Calu3 (cell line): ENCODE measurements around the gene HOXB5. TPM values are rescaled to one million over a fixed set of nuclear protein-coding genes. Genes with fewer than 3 reads are reported as not detected.

Experiments
- BruUV-seq: library from RNA; stranded (reverse); fragments of 400-500 nt; replicated peaks from 2 replicates; lab custom pipeline; 2021; lab: Mats Ljungman, UMichigan
- CTCF ChIA-PET: fragments of 300-600 bp; sonication (Branson Sonifier 250); formaldehyde crosslinking; loops from one replicate; lab custom pipeline; 2022; ENCODE audit warnings: antibody characterized with exemption; lab: Charles Lee
- DNase-seq: peaks from one replicate; pipeline ENCODE4 v3.0.0; 2022
- H3K27ac Mint-ChIP-seq: one replicate; pipeline ENCODE4 v1.8.0; 2022; ENCODE audit warnings: mixed read lengths; ENCODE audit not compliant: unreplicated experiment
- H3K27me3 Mint-ChIP-seq: one replicate; pipeline ENCODE4 v1.8.0; 2022; ENCODE audit warnings: mixed read lengths; ENCODE audit not compliant: unreplicated experiment
- H3K36me3 Mint-ChIP-seq: one replicate; pipeline ENCODE4 v1.8.0; 2022; ENCODE audit warnings: mild to moderate bottlenecking, moderate library complexity, mixed read lengths; ENCODE audit not compliant: insufficient read depth, unreplicated experiment
- H3K4me1 Mint-ChIP-seq: one replicate; pipeline ENCODE4 v1.8.0; 2022; ENCODE audit warnings: mild to moderate bottlenecking, low read depth, mixed read lengths; ENCODE audit not compliant: unreplicated experiment
- H3K4me3 Mint-ChIP-seq: one replicate; pipeline ENCODE4 v1.8.0; 2022; ENCODE audit warnings: mild to moderate bottlenecking, low read depth, moderate library complexity, mixed read lengths; ENCODE audit not compliant: unreplicated experiment
- H3K9me3 Mint-ChIP-seq: one replicate; pipeline ENCODE4 v1.8.0; 2022; ENCODE audit warnings: low read depth, mixed read lengths; ENCODE audit not compliant: unreplicated experiment
- intact Hi-C: fragments of 100-400 bp; cut with micrococcal nuclease; formaldehyde crosslinking; loops from one replicate; pipeline ENCODE4 v1.10.0; 2022; ENCODE audit not compliant: unreplicated experiment
- total RNA-seq: library from RNA; stranded (reverse); gene quantifications from 2 replicates; pipeline ENCODE4 v1.2.3, GENCODE V29; 2022
- TF ChIP-seq, protein P1 (sequence below): fragments of 200-600 bp; IDR thresholded peaks from one replicate; pipeline ENCODE4 v1.8.0; 2022; ENCODE audit warnings: antibody characterized with exemption; ENCODE audit not compliant: unreplicated experiment

HOXB5 gene
- total RNA-seq, 1 experiment from 2014 or later = 48.5 TPM

DNA sequence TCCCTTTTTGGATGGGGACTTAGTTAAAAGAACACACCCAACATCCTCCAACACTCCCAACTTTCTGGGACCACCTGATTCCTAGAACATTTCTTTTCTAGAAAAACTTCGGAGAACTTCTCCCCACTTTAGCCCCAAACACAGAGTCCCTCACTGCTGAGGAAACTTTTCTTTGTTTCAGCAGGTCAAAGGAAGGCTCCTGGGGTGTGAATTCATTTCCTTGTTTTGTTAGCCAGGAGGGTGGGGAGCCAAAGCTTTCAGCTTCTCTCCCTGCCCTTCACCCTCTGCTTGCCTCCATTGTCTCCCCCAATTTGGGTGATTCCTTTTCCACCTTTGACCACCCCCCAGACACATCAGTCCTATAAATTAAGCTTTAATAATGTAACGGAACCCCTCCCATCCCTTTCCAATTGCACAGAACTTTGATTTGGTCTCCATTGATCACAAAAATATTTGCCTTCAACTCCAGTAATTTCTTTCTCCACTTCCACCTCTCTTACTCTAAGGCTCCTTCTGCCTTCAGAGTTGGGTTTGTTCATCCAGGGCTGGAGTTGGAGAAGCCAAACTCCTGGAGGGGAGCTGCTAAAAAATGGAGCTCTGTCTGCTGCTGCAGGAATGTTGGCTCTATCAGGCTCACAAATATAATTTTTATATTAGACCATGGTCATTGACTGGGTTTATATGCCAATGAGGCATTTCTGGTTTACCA lies 25.8 kb downstream of the HOXB5 start:
- TF ChIP-seq, protein P1, sequence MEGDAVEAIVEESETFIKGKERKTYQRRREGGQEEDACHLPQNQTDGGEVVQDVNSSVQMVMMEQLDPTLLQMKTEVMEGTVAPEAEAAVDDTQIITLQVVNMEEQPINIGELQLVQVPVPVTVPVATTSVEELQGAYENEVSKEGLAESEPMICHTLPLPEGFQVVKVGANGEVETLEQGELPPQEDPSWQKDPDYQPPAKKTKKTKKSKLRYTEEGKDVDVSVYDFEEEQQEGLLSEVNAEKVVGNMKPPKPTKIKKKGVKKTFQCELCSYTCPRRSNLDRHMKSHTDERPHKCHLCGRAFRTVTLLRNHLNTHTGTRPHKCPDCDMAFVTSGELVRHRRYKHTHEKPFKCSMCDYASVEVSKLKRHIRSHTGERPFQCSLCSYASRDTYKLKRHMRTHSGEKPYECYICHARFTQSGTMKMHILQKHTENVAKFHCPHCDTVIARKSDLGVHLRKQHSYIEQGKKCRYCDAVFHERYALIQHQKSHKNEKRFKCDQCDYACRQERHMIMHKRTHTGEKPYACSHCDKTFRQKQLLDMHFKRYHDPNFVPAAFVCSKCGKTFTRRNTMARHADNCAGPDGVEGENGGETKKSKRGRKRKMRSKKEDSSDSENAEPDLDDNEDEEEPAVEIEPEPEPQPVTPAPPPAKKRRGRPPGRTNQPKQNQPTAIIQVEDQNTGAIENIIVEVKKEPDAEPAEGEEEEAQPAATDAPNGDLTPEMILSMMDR = no peak
- peaks cover 64% of the 10 kb centered on the region for H3K36me3 Mint-ChIP-seq
- H3K9me3 Mint-ChIP-seq = no peaks in the 10 kb centered on the region
- no peaks in the 10 kb centered on the region for H3K27me3 Mint-ChIP-seq
- intact Hi-C loops = no loop called here
- BruUV-seq = no TSS peak
- H3K4me1 Mint-ChIP-seq = peaks cover 22% of the 10 kb centered on the region
- CTCF ChIA-PET = interaction anchor here (0.7 to 1.6 kb wide), 3 partner anchors 21 to 47 kb away, joined by 3 to 4 read pairs (median 3); partner anchors contain the start of gene HOXB8
- H3K27ac Mint-ChIP-seq = no peak overlapping the region
- no peak for DNase-seq
- H3K4me3 Mint-ChIP-seq = no peak overlapping the region

DNA sequence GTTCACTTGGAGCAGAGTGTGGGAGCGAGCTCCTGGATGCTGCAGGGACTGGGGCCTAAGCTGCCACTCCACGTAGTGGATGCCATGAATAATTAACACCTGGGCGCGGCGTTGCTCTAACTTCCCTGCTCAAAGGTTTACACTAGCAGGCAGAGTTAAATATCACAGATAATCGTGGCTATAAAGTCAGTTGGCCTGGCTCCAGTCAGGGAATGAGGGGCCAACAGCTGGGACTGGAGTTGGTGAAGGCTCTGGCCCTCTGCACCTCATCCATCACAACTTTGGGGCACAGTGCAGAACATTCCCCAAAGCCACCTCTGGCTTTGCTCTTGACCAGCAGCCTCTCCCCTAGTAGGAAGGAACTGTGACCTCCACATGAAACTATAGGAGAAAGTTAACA lies 26.4 kb downstream of the HOXB5 start:
- DNase-seq = no peak
- no peak overlapping the region for H3K4me3 Mint-ChIP-seq
- CTCF ChIA-PET = interaction anchor here (0.7 to 1.8 kb wide), 4 partner anchors 11 to 48 kb away, joined by 3 to 4 read pairs (median 4); partner anchors contain the start of genes HOXB4 and HOXB8
- no peaks in the 10 kb centered on the region for H3K27me3 Mint-ChIP-seq
- intact Hi-C loops = no loop called here
- no peaks in the 10 kb centered on the region for H3K9me3 Mint-ChIP-seq
- TF ChIP-seq, protein P1 = no peak
- peaks cover 64% of the 10 kb centered on the region for H3K36me3 Mint-ChIP-seq
- H3K27ac Mint-ChIP-seq = no peak overlapping the region
- no TSS peak for BruUV-seq
- peaks cover 25% of the 10 kb centered on the region for H3K4me1 Mint-ChIP-seq

- CTCF ChIA-PET = interaction anchor here (1.6 to 1.8 kb wide), 2 partner anchors 12 to 20 kb away, joined by 4 read pairs; partner anchors contain the start of gene HOXB4
- TF ChIP-seq, protein P1 = no peak
- peaks cover 64% of the 10 kb centered on the region for H3K36me3 Mint-ChIP-seq
- no peaks in the 10 kb centered on the region for H3K9me3 Mint-ChIP-seq
- H3K27ac Mint-ChIP-seq = no peak overlapping the region
- intact Hi-C loops = no loop called here
- H3K4me1 Mint-ChIP-seq = peaks cover 25% of the 10 kb centered on the region
- no peaks in the 10 kb centered on the region for H3K27me3 Mint-ChIP-seq
- DNase-seq = no peak
- H3K4me3 Mint-ChIP-seq = no peak overlapping the region
- BruUV-seq = no TSS peak
Measured at GRCh38 chr17:48566717-48567116, 26.9 kb downstream of the HOXB5 start.

- Mint-ChIP-seq H3K27ac (no peak overlapping the region), H3K4me1 (peaks cover 26% of the 10 kb centered on the region), H3K4me3 (no peak overlapping the region), H3K27me3 (no peaks in the 10 kb centered on the region), H3K36me3 (peaks cover 64% of the 10 kb centered on the region), H3K9me3 (no peaks in the 10 kb centered on the region)
- intact Hi-C loops = no loop called here
- BruUV-seq = no TSS peak
- TF ChIP-seq, protein P1 = no peak
- DNase-seq = no peak
- CTCF ChIA-PET = interaction anchor here (1.8 kb wide), 1 partner anchor 13 kb away, joined by 4 read pairs; the partner anchor contains the start of gene HOXB4
Measured at GRCh38 chr17:48565925-48566710, 27.5 kb downstream of the HOXB5 start.
